ENCODE data around the gene CDKN2A.

Gene CDKN2A

DNA sequence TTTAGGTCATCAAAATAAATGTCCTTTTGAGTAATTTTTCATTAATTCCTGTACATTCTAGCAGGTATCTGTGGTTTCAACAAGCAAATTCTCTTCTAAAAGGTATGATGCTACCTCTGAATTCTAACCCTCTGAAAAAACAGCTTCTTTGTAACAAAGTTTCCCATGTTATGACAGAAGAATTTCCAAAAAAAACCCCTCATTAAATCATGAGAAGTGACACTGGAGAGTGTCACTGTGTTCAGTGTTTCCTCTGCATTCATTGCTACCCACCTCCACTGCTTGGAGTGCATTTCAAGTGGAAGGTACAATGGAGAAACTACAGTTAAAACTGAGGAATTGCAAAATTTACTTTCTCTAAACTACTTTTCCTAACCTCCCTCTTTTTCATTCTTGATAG, 10.1 kb downstream of the CDKN2A start:
- Histone ChIP-seq H3K79me2 (ENCODE audit: control insufficient read depth, low read length) (no peaks in the 10 kb centered on the region), H3K4me1 (ENCODE audit: control insufficient read depth, low read length) (no peaks in the 10 kb centered on the region), H3K27me3 (ENCODE audit: control insufficient read depth, low read length) (no peaks in the 10 kb centered on the region), H3K27ac (ENCODE audit: low read depth, low read length) (no peak overlapping the region), H3K36me3 (ENCODE audit: control insufficient read depth, low read length) (no peaks in the 10 kb centered on the region), H3K4me2 (ENCODE audit: low read length) (no peak overlapping the region), H3K4me3 (ENCODE audit: low read length) (no peak overlapping the region), H3F3A (ENCODE audit: control insufficient read depth, insufficient read depth) (no peaks in the 10 kb centered on the region), H3K9me2 (replicated peaks; ENCODE audit: control insufficient read depth, low read length) (no peaks in the 10 kb centered on the region), H3K9me3 (ENCODE audit: control insufficient read depth, insufficient read depth, low read length) (no peaks in the 10 kb centered on the region), H4K20me1 (ENCODE audit: control insufficient read depth, insufficient read depth, low read depth, low read length) (no peaks in the 10 kb centered on the region)
- no peak for TF ChIP-seq EZH2phosphoT487 (IDR thresholded peaks at IDR 0.05; ENCODE audit: borderline replicate concordance, low read length)
- TF ChIP-seq, protein P1, sequence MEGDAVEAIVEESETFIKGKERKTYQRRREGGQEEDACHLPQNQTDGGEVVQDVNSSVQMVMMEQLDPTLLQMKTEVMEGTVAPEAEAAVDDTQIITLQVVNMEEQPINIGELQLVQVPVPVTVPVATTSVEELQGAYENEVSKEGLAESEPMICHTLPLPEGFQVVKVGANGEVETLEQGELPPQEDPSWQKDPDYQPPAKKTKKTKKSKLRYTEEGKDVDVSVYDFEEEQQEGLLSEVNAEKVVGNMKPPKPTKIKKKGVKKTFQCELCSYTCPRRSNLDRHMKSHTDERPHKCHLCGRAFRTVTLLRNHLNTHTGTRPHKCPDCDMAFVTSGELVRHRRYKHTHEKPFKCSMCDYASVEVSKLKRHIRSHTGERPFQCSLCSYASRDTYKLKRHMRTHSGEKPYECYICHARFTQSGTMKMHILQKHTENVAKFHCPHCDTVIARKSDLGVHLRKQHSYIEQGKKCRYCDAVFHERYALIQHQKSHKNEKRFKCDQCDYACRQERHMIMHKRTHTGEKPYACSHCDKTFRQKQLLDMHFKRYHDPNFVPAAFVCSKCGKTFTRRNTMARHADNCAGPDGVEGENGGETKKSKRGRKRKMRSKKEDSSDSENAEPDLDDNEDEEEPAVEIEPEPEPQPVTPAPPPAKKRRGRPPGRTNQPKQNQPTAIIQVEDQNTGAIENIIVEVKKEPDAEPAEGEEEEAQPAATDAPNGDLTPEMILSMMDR (IDR thresholded peaks at IDR 0.05; ENCODE audit: low read depth, low read length, poor library complexity, severe bottlenecking), result no peak

DNA sequence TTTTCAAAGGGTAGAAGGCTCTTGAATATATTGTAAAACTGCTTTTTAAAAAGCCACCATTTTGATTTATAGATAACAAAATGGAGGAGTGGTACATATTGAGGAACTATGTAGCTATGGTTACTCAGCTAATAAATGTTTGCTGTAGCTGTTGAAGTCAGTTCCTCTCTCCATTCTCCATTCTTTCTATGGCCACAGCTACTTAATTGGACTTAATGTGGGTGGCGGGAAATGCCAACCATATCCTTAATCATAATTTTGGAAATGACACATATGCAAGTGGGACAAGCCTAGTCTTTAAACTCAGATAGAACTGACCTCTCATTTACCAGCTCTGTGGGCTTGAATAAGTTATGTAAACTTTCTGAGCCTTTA, 10.6 kb downstream of the CDKN2A start:
- Histone ChIP-seq H3K9me3 (ENCODE audit: control insufficient read depth, insufficient read depth, low read length) (no peaks in the 10 kb centered on the region), H3K79me2 (ENCODE audit: control insufficient read depth, low read length) (no peaks in the 10 kb centered on the region), H3K27me3 (ENCODE audit: control insufficient read depth, low read length) (no peaks in the 10 kb centered on the region), H3K27ac (ENCODE audit: low read depth, low read length) (no peak overlapping the region), H3K36me3 (ENCODE audit: control insufficient read depth, low read length) (no peaks in the 10 kb centered on the region), H4K20me1 (ENCODE audit: control insufficient read depth, insufficient read depth, low read depth, low read length) (no peaks in the 10 kb centered on the region), H3F3A (ENCODE audit: control insufficient read depth, insufficient read depth) (no peaks in the 10 kb centered on the region), H3K4me2 (ENCODE audit: low read length) (no peak overlapping the region), H3K4me1 (ENCODE audit: control insufficient read depth, low read length) (no peaks in the 10 kb centered on the region), H3K9me2 (replicated peaks; ENCODE audit: control insufficient read depth, low read length) (no peaks in the 10 kb centered on the region), H3K4me3 (ENCODE audit: low read length) (no peak overlapping the region)
- TF ChIP-seq EZH2phosphoT487 (IDR thresholded peaks at IDR 0.05; ENCODE audit: borderline replicate concordance, low read length), result no peak
- TF ChIP-seq, protein P1 (IDR thresholded peaks at IDR 0.05; ENCODE audit: low read depth, low read length, poor library complexity, severe bottlenecking), result no peak

DNA sequence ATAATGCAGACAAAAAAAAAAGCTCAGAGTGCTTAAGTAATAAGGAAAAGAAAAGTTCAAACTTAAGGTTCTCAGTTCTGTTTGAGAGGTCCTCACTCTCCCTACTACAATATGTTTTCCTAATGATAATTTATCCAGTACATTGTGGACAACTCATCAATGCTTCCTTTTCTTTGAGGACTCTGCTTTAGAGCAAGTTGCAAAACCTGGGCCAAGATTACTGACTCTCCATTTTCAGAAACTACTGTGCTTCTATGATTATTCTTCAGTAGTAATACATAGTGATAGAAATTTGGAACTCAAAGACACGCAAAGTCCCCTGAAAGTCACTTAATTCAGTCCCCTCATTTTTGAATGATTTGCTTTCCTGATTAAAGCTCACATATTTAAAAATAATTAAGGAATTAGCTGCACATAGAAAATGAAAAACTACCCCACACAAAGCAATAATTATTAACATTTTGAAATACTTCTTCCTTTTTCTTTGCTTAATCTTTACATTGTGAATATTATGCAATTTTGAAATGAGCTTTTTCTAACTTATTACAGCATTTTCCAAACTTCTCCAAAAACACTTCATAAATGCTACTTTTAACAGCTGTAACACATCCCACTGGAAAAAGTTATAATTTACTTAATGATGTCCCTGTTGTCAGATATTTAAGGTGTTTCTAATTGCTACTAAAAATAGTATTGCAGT, 11.2 kb downstream of the CDKN2A start:
- no peaks in the 10 kb centered on the region for H4K20me1 ChIP-seq (ENCODE audit: control insufficient read depth, insufficient read depth, low read depth, low read length)
- no peak overlapping the region for H3K4me3 ChIP-seq (ENCODE audit: low read length)
- H3K27me3 ChIP-seq (ENCODE audit: control insufficient read depth, low read length), result no peaks in the 10 kb centered on the region
- H3F3A ChIP-seq (ENCODE audit: control insufficient read depth, insufficient read depth), result no peaks in the 10 kb centered on the region
- no peak for TF ChIP-seq EZH2phosphoT487 (IDR thresholded peaks at IDR 0.05; ENCODE audit: borderline replicate concordance, low read length)
- no peaks in the 10 kb centered on the region for H3K79me2 ChIP-seq (ENCODE audit: control insufficient read depth, low read length)
- H3K4me1 ChIP-seq (ENCODE audit: control insufficient read depth, low read length), result no peaks in the 10 kb centered on the region
- no peaks in the 10 kb centered on the region for H3K36me3 ChIP-seq (ENCODE audit: control insufficient read depth, low read length)
- no peaks in the 10 kb centered on the region for H3K9me3 ChIP-seq (ENCODE audit: control insufficient read depth, insufficient read depth, low read length)
- H3K27ac ChIP-seq (ENCODE audit: low read depth, low read length), result no peak overlapping the region
- H3K9me2 ChIP-seq (replicated peaks; ENCODE audit: control insufficient read depth, low read length), result no peaks in the 10 kb centered on the region
- H3K4me2 ChIP-seq (ENCODE audit: low read length), result no peak overlapping the region

DNA sequence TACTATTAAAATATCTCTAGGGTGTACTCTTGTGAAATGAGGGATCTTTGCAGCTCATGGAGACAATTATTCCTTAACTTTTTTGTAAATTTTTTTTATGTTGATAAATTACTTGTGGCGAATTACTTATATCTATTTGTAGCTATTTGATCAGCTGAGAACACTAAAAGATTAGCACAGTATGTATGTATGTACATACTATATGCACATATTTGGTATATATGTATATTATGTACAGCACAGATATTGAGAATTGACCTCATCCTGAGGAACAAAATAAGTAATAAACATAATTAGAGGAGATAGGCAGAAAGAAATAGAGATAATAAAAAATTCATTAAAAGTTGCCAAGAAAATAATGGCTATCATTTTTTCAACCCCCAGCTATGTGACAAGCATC, 11.8 kb downstream of the CDKN2A start:
- no peaks in the 10 kb centered on the region for H3K79me2 ChIP-seq (ENCODE audit: control insufficient read depth, low read length)
- no peaks in the 10 kb centered on the region for H3K36me3 ChIP-seq (ENCODE audit: control insufficient read depth, low read length)
- no peaks in the 10 kb centered on the region for H4K20me1 ChIP-seq (ENCODE audit: control insufficient read depth, insufficient read depth, low read depth, low read length)

More for the DNA sequence above, 11.8 kb downstream of the CDKN2A start:
- TF ChIP-seq, protein P1 (IDR thresholded peaks at IDR 0.05; ENCODE audit: low read depth, low read length, poor library complexity, severe bottlenecking), result no peak
- no peak for TF ChIP-seq EZH2phosphoT487 (IDR thresholded peaks at IDR 0.05; ENCODE audit: borderline replicate concordance, low read length)
- H3K27ac ChIP-seq (ENCODE audit: low read depth, low read length), result no peak overlapping the region
- no peaks in the 10 kb centered on the region for H3K9me3 ChIP-seq (ENCODE audit: control insufficient read depth, insufficient read depth, low read length)
- H3K4me1 ChIP-seq (ENCODE audit: control insufficient read depth, low read length), result no peaks in the 10 kb centered on the region
- H3F3A ChIP-seq (ENCODE audit: control insufficient read depth, insufficient read depth), result no peaks in the 10 kb centered on the region
- H3K4me3 ChIP-seq (ENCODE audit: low read length), result no peak overlapping the region
- no peaks in the 10 kb centered on the region for H3K9me2 ChIP-seq (replicated peaks; ENCODE audit: control insufficient read depth, low read length)
- no peak overlapping the region for H3K4me2 ChIP-seq (ENCODE audit: low read length)
- no peaks in the 10 kb centered on the region for H3K27me3 ChIP-seq (ENCODE audit: control insufficient read depth, low read length)

Data from DOHH2 (cell line).